Astrocyte of the hippocampus (primary cell): ENCODE data around the gene AK8.
"Not testable (repeated sequence)": the region's sequence is repeated elsewhere in the genome, so short reads cannot be mapped to it uniquely, and the experiment has no call there.

Experiments
- DNase-seq: peaks from one replicate; pipeline ENCODE4 v3.0.0; 2011; ENCODE audit warnings: low read depth, low spot score

Gene AK8

GRCh38 chr9:132721661-132722060, 156.4 kb downstream of the AK8 start:
- DNase-seq, result no peak

- DNase-seq, result not testable (repeated sequence)
These were observed 159.6 kb downstream of the AK8 start for GRCh38 chr9:132718381-132718928.

- no peak for DNase-seq
These were observed 160.6 kb downstream of the AK8 start for GRCh38 chr9:132717326-132717945.

- DNase-seq, result no peak
These were observed 162.1 kb downstream of the AK8 start for GRCh38 chr9:132716007-132716406.

- no peak for DNase-seq
These were observed 165.3 kb downstream of the AK8 start for GRCh38 chr9:132712753-132713152.

GRCh38 chr9:132711846-132712245, 166.2 kb downstream of the AK8 start:
- no peak for DNase-seq

GRCh38 chr9:132711152-132711551, 166.9 kb downstream of the AK8 start:
- DNase-seq, result not testable (repeated sequence)

GRCh38 chr9:132710333-132710732, 167.8 kb downstream of the AK8 start:
- no peak for DNase-seq

- DNase-seq, result no peak
These were observed 169.2 kb downstream of the AK8 start for GRCh38 chr9:132708769-132709430.

GRCh38 chr9:132708239-132708638, 169.8 kb downstream of the AK8 start:
- no peak for DNase-seq

- DNase-seq, result no peak
These were observed 174.7 kb downstream of the AK8 start for GRCh38 chr9:132703336-132703735.

- no peak for DNase-seq
These were observed 175.8 kb downstream of the AK8 start for GRCh38 chr9:132702254-132702653.

- DNase-seq, result no peak
These were observed 178.1 kb downstream of the AK8 start for GRCh38 chr9:132699956-132700355.

- DNase-seq, result peak; percentile 12
These were observed 179.1 kb downstream of the AK8 start for GRCh38 chr9:132698989-132699388.

GRCh38 chr9:132697230-132697629, 180.9 kb downstream of the AK8 start:
- DNase-seq, result no peak

- no peak for DNase-seq
These were observed 183.9 kb downstream of the AK8 start for GRCh38 chr9:132694144-132694543.

GRCh38 chr9:132690696-132691095, 187.4 kb downstream of the AK8 start:
- no peak for DNase-seq

GRCh38 chr9:132683873-132684272, 194.2 kb downstream of the AK8 start:
- no peak for DNase-seq

GRCh38 chr9:132681561-132681960, 196.5 kb downstream of the AK8 start:
- no peak for DNase-seq

GRCh38 chr9:132679946-132680625, 198.0 kb downstream of the AK8 start:
- DNase-seq, result no peak

GRCh38 chr9:132677976-132678375, 200.1 kb downstream of the AK8 start:
- DNase-seq, result no peak
